ENCODE data around the gene MCC. TPM values are rescaled to one million over a fixed set of nuclear protein-coding genes. Genes with fewer than 3 reads are reported as not detected.

The MCC gene
- total and polyA plus RNA-seq, 4 donors, result 9.0 to 47.3 (median 14.7) TPM

DNA sequence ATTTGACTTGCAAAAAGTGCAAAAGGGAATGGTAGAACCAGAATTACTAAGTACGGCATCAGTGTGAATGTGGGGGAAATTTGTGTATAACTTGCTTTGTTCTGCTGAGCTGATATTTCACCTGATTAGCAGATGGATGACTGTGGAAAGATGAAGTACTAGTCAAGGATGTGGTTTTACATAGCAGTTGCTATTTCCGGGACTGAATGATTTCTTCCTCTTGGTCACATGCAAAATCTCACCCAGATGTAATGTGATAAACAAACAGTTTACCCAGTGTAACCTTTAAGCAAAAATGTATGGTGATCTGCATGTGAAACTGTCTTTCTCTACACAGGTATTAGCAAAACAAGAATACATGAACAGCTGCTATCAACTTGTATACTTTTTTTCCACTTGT is 465.6 kb downstream of the MCC start:
- no peak for DNase-seq (ENCODE audit: low spot score)
- peaks cover 0 to 1% (median 0%) of the 10 kb centered on the region in 4 donors for H3K4me1 ChIP-seq (ENCODE audit: control insufficient read depth in 4 of 4, insufficient read depth in 4 of 4, low read length in 3 of 4)
- H3K36me3 ChIP-seq (ENCODE audit: control insufficient read depth in 4 of 4, insufficient read depth in 3 of 4, low read depth in 1 of 4, low read length in 3 of 4), result peaks cover 16 to 45% (median 38%) of the 10 kb centered on the region in 4 donors
- no peak overlapping the region for H3K27ac ChIP-seq (ENCODE audit: low read depth in 1 of 2, low read length in 2 of 2)
- TF ChIP-seq, protein P1, sequence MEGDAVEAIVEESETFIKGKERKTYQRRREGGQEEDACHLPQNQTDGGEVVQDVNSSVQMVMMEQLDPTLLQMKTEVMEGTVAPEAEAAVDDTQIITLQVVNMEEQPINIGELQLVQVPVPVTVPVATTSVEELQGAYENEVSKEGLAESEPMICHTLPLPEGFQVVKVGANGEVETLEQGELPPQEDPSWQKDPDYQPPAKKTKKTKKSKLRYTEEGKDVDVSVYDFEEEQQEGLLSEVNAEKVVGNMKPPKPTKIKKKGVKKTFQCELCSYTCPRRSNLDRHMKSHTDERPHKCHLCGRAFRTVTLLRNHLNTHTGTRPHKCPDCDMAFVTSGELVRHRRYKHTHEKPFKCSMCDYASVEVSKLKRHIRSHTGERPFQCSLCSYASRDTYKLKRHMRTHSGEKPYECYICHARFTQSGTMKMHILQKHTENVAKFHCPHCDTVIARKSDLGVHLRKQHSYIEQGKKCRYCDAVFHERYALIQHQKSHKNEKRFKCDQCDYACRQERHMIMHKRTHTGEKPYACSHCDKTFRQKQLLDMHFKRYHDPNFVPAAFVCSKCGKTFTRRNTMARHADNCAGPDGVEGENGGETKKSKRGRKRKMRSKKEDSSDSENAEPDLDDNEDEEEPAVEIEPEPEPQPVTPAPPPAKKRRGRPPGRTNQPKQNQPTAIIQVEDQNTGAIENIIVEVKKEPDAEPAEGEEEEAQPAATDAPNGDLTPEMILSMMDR (IDR thresholded peaks at IDR 0.05; ENCODE audit: low read depth, low read length, missing input control), result no peak
- TF ChIP-seq, protein P2, sequence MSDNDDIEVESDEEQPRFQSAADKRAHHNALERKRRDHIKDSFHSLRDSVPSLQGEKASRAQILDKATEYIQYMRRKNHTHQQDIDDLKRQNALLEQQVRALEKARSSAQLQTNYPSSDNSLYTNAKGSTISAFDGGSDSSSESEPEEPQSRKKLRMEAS (IDR thresholded peaks at IDR 0.05), result no peak
- no peak for TF ChIP-seq FOXA2 (IDR thresholded peaks at IDR 0.05)
- no peak for TF ChIP-seq SP1 (IDR thresholded peaks at IDR 0.05)
- 79% methylated on average over 2 of the region's 2 CpGs for WGBS
- H3K27me3 ChIP-seq (ENCODE audit: control insufficient read depth in 4 of 4, insufficient read depth in 4 of 4, low read length in 3 of 4), result no peaks in the 10 kb centered on the region
- no peak overlapping the region for H3K4me3 ChIP-seq (ENCODE audit: low read depth in 1 of 3, low read length in 3 of 3)
- H3K9me3 ChIP-seq (ENCODE audit: control insufficient read depth in 4 of 4, low read length in 3 of 4), result no peaks in the 10 kb centered on the region
- no peak overlapping the region for H3K9ac ChIP-seq (ENCODE audit: low read depth in 1 of 2, low read length in 2 of 2)

DNA sequence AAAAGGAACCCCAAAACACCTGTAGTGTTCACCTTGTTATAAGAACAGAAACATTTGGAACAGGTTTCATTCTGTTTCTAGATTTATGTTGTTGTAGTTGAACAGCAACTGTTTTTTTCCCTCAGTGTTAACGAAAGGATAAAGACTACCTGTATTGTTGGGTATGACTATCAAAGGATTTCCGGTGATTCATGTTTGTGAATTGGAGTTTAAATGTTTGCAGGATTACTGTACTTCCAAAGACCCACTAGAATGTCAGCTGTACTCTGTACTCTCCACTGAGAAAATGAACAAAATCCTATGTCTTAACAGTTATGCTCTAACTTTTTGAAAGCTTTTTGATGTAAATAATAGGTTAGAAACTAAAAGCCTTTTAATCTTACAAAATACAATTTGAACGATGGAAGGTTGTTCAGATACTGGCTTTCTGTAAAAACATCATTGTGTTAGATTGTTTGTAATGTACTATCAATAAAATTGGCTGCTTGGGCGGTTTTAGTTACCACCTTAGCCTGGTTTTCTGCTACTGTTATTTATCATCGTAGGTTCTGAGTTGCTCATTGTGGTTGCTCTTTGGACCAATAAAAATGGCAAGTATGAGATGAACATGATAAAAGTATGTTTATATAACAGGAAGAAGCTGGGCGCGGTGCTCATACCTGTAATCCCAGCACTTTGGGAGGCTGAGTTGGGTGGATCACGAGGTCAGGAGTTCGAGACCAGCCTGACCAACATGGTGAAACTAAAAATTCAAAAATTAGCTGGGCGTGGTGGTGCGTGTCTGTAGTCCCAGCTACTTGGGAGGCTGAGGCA is 467.6 kb downstream of the MCC start:
- no peaks in the 10 kb centered on the region for H3K9me3 ChIP-seq (ENCODE audit: control insufficient read depth in 4 of 4, low read length in 3 of 4)
- H3K9ac ChIP-seq (ENCODE audit: low read depth in 1 of 2, low read length in 2 of 2), result no peak overlapping the region
- peaks cover 3 to 26% (median 20%) of the 10 kb centered on the region in 4 donors for H3K36me3 ChIP-seq (ENCODE audit: control insufficient read depth in 4 of 4, insufficient read depth in 3 of 4, low read depth in 1 of 4, low read length in 3 of 4)
- no peaks in the 10 kb centered on the region for H3K27me3 ChIP-seq (ENCODE audit: control insufficient read depth in 4 of 4, insufficient read depth in 4 of 4, low read length in 3 of 4)
- 91% methylated on average over 11 of the region's 11 CpGs for WGBS
- peaks cover 0 to 1% (median 0%) of the 10 kb centered on the region in 4 donors for H3K4me1 ChIP-seq (ENCODE audit: control insufficient read depth in 4 of 4, insufficient read depth in 4 of 4, low read length in 3 of 4)
- H3K27ac ChIP-seq (ENCODE audit: low read depth in 1 of 2, low read length in 2 of 2), result no peak overlapping the region
- no peak for TF ChIP-seq HNF4G (IDR thresholded peaks at IDR 0.05)
- TF ChIP-seq FOXA2 (IDR thresholded peaks at IDR 0.05), result no peak
- no peak for TF ChIP-seq GABPA (IDR thresholded peaks at IDR 0.05 in 1 of 2, conservative IDR thresholded peaks at IDR 0.05 in 1 of 2)
- TF ChIP-seq TAF1 (conservative IDR thresholded peaks at IDR 0.05), result no peak
- TF ChIP-seq SP1 (IDR thresholded peaks at IDR 0.05), result no peak
- TF ChIP-seq, protein P3, sequence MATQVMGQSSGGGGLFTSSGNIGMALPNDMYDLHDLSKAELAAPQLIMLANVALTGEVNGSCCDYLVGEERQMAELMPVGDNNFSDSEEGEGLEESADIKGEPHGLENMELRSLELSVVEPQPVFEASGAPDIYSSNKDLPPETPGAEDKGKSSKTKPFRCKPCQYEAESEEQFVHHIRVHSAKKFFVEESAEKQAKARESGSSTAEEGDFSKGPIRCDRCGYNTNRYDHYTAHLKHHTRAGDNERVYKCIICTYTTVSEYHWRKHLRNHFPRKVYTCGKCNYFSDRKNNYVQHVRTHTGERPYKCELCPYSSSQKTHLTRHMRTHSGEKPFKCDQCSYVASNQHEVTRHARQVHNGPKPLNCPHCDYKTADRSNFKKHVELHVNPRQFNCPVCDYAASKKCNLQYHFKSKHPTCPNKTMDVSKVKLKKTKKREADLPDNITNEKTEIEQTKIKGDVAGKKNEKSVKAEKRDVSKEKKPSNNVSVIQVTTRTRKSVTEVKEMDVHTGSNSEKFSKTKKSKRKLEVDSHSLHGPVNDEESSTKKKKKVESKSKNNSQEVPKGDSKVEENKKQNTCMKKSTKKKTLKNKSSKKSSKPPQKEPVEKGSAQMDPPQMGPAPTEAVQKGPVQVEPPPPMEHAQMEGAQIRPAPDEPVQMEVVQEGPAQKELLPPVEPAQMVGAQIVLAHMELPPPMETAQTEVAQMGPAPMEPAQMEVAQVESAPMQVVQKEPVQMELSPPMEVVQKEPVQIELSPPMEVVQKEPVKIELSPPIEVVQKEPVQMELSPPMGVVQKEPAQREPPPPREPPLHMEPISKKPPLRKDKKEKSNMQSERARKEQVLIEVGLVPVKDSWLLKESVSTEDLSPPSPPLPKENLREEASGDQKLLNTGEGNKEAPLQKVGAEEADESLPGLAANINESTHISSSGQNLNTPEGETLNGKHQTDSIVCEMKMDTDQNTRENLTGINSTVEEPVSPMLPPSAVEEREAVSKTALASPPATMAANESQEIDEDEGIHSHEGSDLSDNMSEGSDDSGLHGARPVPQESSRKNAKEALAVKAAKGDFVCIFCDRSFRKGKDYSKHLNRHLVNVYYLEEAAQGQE (IDR thresholded peaks at IDR 0.05), result no peak
- TF ChIP-seq, protein P4, sequence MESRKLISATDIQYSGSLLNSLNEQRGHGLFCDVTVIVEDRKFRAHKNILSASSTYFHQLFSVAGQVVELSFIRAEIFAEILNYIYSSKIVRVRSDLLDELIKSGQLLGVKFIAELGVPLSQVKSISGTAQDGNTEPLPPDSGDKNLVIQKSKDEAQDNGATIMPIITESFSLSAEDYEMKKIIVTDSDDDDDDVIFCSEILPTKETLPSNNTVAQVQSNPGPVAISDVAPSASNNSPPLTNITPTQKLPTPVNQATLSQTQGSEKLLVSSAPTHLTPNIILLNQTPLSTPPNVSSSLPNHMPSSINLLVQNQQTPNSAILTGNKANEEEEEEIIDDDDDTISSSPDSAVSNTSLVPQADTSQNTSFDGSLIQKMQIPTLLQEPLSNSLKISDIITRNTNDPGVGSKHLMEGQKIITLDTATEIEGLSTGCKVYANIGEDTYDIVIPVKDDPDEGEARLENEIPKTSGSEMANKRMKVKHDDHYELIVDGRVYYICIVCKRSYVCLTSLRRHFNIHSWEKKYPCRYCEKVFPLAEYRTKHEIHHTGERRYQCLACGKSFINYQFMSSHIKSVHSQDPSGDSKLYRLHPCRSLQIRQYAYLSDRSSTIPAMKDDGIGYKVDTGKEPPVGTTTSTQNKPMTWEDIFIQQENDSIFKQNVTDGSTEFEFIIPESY (IDR thresholded peaks at IDR 0.05), result no peak
- TF ChIP-seq, protein P5, sequence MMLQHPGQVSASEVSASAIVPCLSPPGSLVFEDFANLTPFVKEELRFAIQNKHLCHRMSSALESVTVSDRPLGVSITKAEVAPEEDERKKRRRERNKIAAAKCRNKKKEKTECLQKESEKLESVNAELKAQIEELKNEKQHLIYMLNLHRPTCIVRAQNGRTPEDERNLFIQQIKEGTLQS (IDR thresholded peaks at IDR 0.05), result no peak
- no peak for TF ChIP-seq RAD21 (IDR thresholded peaks at IDR 0.05)
- H3K4me3 ChIP-seq (ENCODE audit: low read depth in 1 of 3, low read length in 3 of 3), result no peak overlapping the region
- no peak for DNase-seq (ENCODE audit: low spot score)

Data from liver (tissue), 9 donors.